Trophoblast cell (in vitro differentiated cells and primary cell): ENCODE measurements around the gene GDF15.
A peak's percentile ranks its signal among the peaks of the same experiment; 100 is the strongest.

Experiments used
- DNase-seq, 2 donors: peaks; one replicate each; pipeline ENCODE4 v3.0.0-alpha.2; 2016
- H2AFZ ChIP-seq: 2 replicates; pipeline ENCODE4 v1.6.1; 2013; ENCODE audit warnings: low read length, moderate library complexity, mild to moderate bottlenecking; ENCODE audit not compliant: insufficient read depth, poor library complexity
- H2AK5ac ChIP-seq: 2 replicates; pipeline ENCODE4 v1.6.1; 2013; ENCODE audit warnings: mild to moderate bottlenecking, low read length
- H2BK120ac ChIP-seq: 2 replicates; pipeline ENCODE4 v1.6.1; 2013; ENCODE audit warnings: low read length, mild to moderate bottlenecking, moderate library complexity; ENCODE audit not compliant: insufficient read depth, poor library complexity
- H2BK12ac ChIP-seq: 2 replicates; pipeline ENCODE4 v1.6.1; 2013; ENCODE audit warnings: mild to moderate bottlenecking, low read length, moderate library complexity
- H2BK5ac ChIP-seq: 2 replicates; pipeline ENCODE4 v1.6.1; 2013; ENCODE audit warnings: low read length, low read depth, moderate library complexity, mild to moderate bottlenecking; ENCODE audit not compliant: poor library complexity
- H3K14ac ChIP-seq: 2 replicates; pipeline ENCODE4 v1.6.1; 2013; ENCODE audit warnings: mild to moderate bottlenecking, low read length
- H3K18ac ChIP-seq: 2 replicates; pipeline ENCODE4 v1.6.1; 2013; ENCODE audit warnings: mild to moderate bottlenecking, low read length
- H3K23ac ChIP-seq: 2 replicates; pipeline ENCODE4 v1.6.1; 2013; ENCODE audit warnings: low read length
- H3K27ac ChIP-seq: 2 replicates; pipeline ENCODE4 v1.5.1; 2013; ENCODE audit warnings: low read depth, mild to moderate bottlenecking, inconsistent platforms, low read length, moderate library complexity
- H3K27me3 ChIP-seq: 2 replicates; pipeline ENCODE4 v1.6.1; 2013; ENCODE audit warnings: inconsistent platforms, mild to moderate bottlenecking, low read length, moderate library complexity; ENCODE audit not compliant: insufficient read depth
- H3K36me3 ChIP-seq, 2 experiments: 1 replicate in 1 of 2; 2 replicates in 1 of 2; pipeline ENCODE4 v1.6.1; 2013; ENCODE audit warnings: low read length in 2 of 2, mild to moderate bottlenecking in 2 of 2, moderate library complexity in 1 of 2; ENCODE audit not compliant: insufficient read depth in 2 of 2, control insufficient read depth in 1 of 2
- H3K4ac ChIP-seq: 2 replicates; pipeline ENCODE4 v1.6.1; 2013; ENCODE audit warnings: low read depth, mild to moderate bottlenecking, low read length, moderate library complexity
- H3K4me1 ChIP-seq, 2 experiments: 1 replicate in 1 of 2; 2 replicates in 1 of 2; pipeline ENCODE4 v1.6.1; 2013; ENCODE audit warnings: low read length in 2 of 2, mild to moderate bottlenecking in 2 of 2, moderate library complexity in 1 of 2; ENCODE audit not compliant: insufficient read depth in 2 of 2, control insufficient read depth in 1 of 2
- H3K4me2 ChIP-seq: 2 replicates; pipeline ENCODE4 v1.6.1; 2013; ENCODE audit warnings: inconsistent platforms, mild to moderate bottlenecking, low read length, moderate library complexity
- H3K4me3 ChIP-seq: 2 replicates; pipeline ENCODE4 v1.5.1; 2013; ENCODE audit warnings: mild to moderate bottlenecking, low read depth, low read length, inconsistent platforms
- H3K79me1 ChIP-seq: one replicate; pipeline ENCODE4 v1.6.1; 2013; ENCODE audit warnings: low read length
- H3K79me2 ChIP-seq: 2 replicates; pipeline ENCODE4 v1.6.1; 2013; ENCODE audit warnings: low read length, mild to moderate bottlenecking; ENCODE audit not compliant: control insufficient read depth, insufficient read depth, poor library complexity
- H3K9ac ChIP-seq: 2 replicates; pipeline ENCODE4 v1.6.1; 2013; ENCODE audit warnings: mild to moderate bottlenecking, low read length
- H3K9me3 ChIP-seq: 2 replicates; pipeline ENCODE4 v1.6.1; 2013; ENCODE audit warnings: low read depth, mild to moderate bottlenecking, control low read depth, inconsistent platforms, low read length; ENCODE audit not compliant: insufficient read depth
- H4K12ac ChIP-seq: 2 replicates; pipeline ENCODE4 v1.6.1; 2013; ENCODE audit warnings: low read depth, mild to moderate bottlenecking, low read length, moderate library complexity
- H4K8ac ChIP-seq: 2 replicates; pipeline ENCODE4 v1.6.1; 2013; ENCODE audit warnings: low read depth, mild to moderate bottlenecking, low read length, moderate library complexity
- H4K91ac ChIP-seq: one replicate; pipeline ENCODE4 v1.6.1; 2013; ENCODE audit warnings: low read depth, mild to moderate bottlenecking, low read length, moderate library complexity
- WGBS: extraction: QIAGEN DNeasy Blood & Tissue Kit; methylation state at CpG from one replicate; pipeline ENCODE4 v1.1.7; 2013; ENCODE audit warnings: missing lambda C conversion rate; ENCODE audit not compliant: insufficient read length, insufficient coverage; ENCODE audit errors: extremely low coverage; 5-methylcytosine and 5-hydroxymethylcytosine counted together

GDF15 gene

DNA sequence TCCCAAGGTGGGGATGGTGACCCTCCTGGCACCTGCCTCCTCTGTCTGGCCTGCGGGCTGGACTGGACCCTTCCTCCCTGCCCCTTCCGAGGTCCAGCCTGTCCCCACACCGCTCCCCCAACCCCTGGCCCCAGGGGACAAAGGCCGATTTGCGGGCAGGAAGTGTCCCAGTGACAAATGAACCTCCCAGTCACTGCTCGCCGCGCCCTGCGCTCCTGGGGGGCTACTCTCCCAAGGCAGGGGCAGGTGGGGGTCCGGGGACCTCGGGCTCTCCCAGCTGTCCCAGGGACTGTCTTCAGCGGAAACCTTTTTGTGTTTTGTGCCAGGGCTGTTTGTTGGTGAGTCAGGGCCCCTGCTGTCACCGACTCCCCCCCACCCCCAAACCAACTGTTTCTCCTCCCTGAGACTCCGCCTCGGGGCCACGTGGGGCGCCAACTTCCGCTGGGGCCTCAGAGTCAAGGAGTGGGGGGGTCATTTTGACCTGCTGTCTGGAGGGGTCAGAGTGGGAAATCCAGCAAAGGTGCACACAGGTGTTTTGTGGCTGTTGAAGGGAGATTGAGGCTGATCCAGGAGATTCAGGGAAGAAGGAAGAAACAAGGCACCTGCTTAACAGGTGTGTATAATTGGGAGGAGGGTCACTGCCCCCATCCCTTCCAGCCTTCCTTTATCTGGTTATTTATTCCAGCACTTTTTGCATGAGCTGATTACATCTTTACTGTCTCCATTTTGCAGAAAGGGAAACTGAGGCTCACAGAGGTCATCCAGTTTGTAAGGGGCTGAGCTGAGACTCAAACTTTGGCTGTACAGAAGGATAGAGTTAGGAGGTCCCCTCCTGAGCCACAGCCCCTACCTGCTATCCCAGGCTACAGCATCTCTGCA, 44.7 kb upstream of the GDF15 start:
- no peak for DNase-seq

DNA sequence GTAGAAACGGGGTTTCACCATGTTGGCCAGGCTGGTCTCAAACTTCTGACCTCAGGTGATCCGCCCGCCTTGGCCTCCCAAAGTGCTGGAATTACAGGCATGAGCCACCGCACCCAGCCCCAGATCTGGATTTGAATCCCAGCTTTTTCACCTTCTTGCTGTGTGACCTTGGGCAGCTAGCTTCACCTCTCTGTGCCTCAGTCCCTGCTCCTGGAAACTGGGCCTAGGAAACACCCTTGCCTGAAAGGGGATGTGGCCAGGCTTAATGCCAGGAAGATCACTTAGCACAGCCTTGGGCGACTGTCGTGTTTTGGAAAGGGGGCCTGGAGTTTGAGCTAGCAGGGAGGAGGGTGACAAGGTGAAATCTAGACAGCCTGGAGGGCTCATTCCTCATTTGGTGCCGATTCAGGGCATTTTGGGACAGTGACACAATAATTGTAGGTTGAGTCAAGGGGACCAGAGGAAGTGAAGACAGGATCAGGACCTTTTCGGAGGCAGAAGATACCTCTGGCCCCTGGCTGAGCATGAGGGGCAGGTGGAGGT, 43.8 kb upstream of the GDF15 start:
- no peak overlapping the region for H3K23ac ChIP-seq
- no peak overlapping the region for H3K4me2 ChIP-seq
- H3K14ac ChIP-seq: no peak overlapping the region
- H2BK12ac ChIP-seq: no peak overlapping the region
- H4K8ac ChIP-seq: no peak overlapping the region
- no peak overlapping the region for H3K18ac ChIP-seq
- no peak overlapping the region for H2BK120ac ChIP-seq
- no peak overlapping the region for H2BK5ac ChIP-seq
- peak; percentile 54 to 76 for DNase-seq
- no CpG with 5 or more reads among the region's 8 CpGs for WGBS
- H3K4ac ChIP-seq: no peak overlapping the region
- no peaks in the 10 kb centered on the region for H3K27me3 ChIP-seq
- no peaks in the 10 kb centered on the region for H3K36me3 ChIP-seq
- H3K79me1 ChIP-seq: peaks cover 5% of the 10 kb centered on the region
- no peaks in the 10 kb centered on the region for H3K9me3 ChIP-seq
- peaks cover 10 to 15% of the 10 kb centered on the region in 2 experiments for H3K4me1 ChIP-seq
- no peak overlapping the region for H3K9ac ChIP-seq
- H2AFZ ChIP-seq: no peak overlapping the region
- no peak overlapping the region for H4K12ac ChIP-seq
- H3K79me2 ChIP-seq: no peaks in the 10 kb centered on the region
- H3K27ac ChIP-seq: no peak overlapping the region
- no peak overlapping the region for H3K4me3 ChIP-seq
- no peak overlapping the region for H2AK5ac ChIP-seq
- H4K91ac ChIP-seq: no peak overlapping the region

More for the DNA sequence above, 44.7 kb upstream of the GDF15 start:
- Histone ChIP-seq H2BK12ac (no peak overlapping the region), H3K4me1 (peaks cover 10 to 15% of the 10 kb centered on the region in 2 experiments), H2AFZ (peak overlapping the region; percentile 27), H3K27me3 (no peaks in the 10 kb centered on the region), H4K8ac (no peak overlapping the region), H3K4me3 (peak overlapping the region; percentile 83), H3K18ac (no peak overlapping the region), H3K27ac (no peak overlapping the region), H3K4me2 (peak overlapping the region; percentile 91), H2BK120ac (no peak overlapping the region), H4K12ac (no peak overlapping the region), H2BK5ac (no peak overlapping the region), H3K4ac (no peak overlapping the region), H2AK5ac (no peak overlapping the region), H4K91ac (peak overlapping the region; percentile 56), H3K14ac (no peak overlapping the region), H3K36me3 (no peaks in the 10 kb centered on the region), H3K23ac (no peak overlapping the region), H3K9ac (no peak overlapping the region), H3K79me2 (no peaks in the 10 kb centered on the region), H3K9me3 (no peaks in the 10 kb centered on the region), H3K79me1 (peaks cover 5% of the 10 kb centered on the region)
- no CpG with 5 or more reads among the region's 18 CpGs for WGBS

DNA sequence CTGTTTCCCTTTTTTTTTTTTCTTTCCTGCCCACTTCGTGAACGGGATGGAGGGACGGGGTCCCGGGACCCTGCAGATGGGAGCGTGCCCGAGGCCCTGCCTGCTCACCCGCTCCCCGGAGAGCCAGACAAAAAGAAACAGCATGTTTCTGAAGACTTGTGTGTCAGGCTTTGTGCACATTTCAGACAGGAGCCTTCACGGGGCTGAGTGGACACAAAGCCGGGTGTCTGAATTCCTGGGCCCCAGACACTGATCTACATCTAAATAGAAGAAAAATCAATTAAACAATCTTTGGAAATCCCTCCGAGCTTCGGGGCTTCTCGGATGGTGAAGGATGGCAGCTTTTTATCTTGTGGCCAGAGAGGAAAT, 41.4 kb upstream of the GDF15 start:
- Histone ChIP-seq H3K14ac (no peak overlapping the region), H3K27ac (no peak overlapping the region), H2BK120ac (no peak overlapping the region), H3K9ac (no peak overlapping the region), H3K4ac (no peak overlapping the region), H2BK12ac (no peak overlapping the region), H3K79me1 (peaks cover 5% of the 10 kb centered on the region), H2AK5ac (no peak overlapping the region), H3K23ac (no peak overlapping the region), H3K79me2 (no peaks in the 10 kb centered on the region), H2AFZ (no peak overlapping the region), H3K4me2 (no peak overlapping the region), H3K9me3 (no peaks in the 10 kb centered on the region), H4K8ac (no peak overlapping the region), H3K27me3 (no peaks in the 10 kb centered on the region), H4K12ac (no peak overlapping the region), H2BK5ac (no peak overlapping the region), H3K18ac (no peak overlapping the region), H3K4me1 (peaks cover 10 to 15% of the 10 kb centered on the region in 2 experiments), H3K36me3 (no peaks in the 10 kb centered on the region), H3K4me3 (no peak overlapping the region), H4K91ac (no peak overlapping the region)
- WGBS: no CpG with 5 or more reads among the region's 13 CpGs
- no peak for DNase-seq

DNA sequence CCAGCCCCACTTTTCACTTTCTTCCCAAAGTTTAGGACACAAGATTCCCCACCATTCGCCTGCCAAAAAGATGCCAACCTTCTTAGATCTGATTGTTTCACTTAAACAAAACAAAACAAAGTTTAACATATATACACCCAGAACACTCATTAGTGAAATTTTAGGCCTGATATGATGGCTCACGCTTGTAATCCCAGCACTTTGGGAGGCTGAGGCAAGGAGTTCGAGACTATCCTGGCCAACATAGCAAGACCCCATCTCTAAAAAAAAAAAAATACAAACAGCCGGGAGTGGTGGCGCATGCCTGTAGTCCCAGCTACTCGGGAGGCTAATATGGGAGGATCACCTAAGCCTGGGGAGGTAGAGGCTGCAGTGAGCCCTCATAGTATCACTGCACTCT, 40.7 kb upstream of the GDF15 start:
- Histone ChIP-seq H4K12ac (no peak overlapping the region), H2AFZ (no peak overlapping the region), H3K9ac (no peak overlapping the region), H3K14ac (no peak overlapping the region), H3K18ac (no peak overlapping the region), H2AK5ac (no peak overlapping the region), H2BK120ac (no peak overlapping the region), H3K4ac (no peak overlapping the region), H3K4me1 (peaks cover 5 to 9% of the 10 kb centered on the region in 2 experiments), H3K23ac (no peak overlapping the region), H3K79me2 (no peaks in the 10 kb centered on the region), H3K4me3 (no peak overlapping the region), H3K4me2 (no peak overlapping the region), H3K9me3 (no peaks in the 10 kb centered on the region), H4K91ac (no peak overlapping the region), H3K27ac (no peak overlapping the region), H3K36me3 (no peaks in the 10 kb centered on the region), H2BK12ac (no peak overlapping the region), H3K79me1 (no peaks in the 10 kb centered on the region), H4K8ac (no peak overlapping the region), H3K27me3 (no peaks in the 10 kb centered on the region), H2BK5ac (no peak overlapping the region)
- DNase-seq: no peak
- WGBS: no CpG with 5 or more reads among the region's 6 CpGs
